ENCODE results near the gene KIAA0408.

GRCh38 chr6:127451388-127451787, 7.8 kb downstream of the KIAA0408 start:
- TF ChIP-seq CTCF (IDR thresholded peaks at IDR 0.05) (no peak), POLR2A (IDR thresholded peaks at IDR 0.05) (no peak)

All from upper lobe of left lung (tissue), 4 donors.